K562 (cell line): Measurements from ENCODE around the gene RNF11. TPM values are rescaled to one million over a fixed set of nuclear protein-coding genes. Genes with fewer than 3 reads are reported as not detected.

Experiments used
- ATAC-seq: fragments of 200-7000 bp; cut with Tn5 transposase; 3 replicates; pipeline ENCODE4 v1.9.1; 2020; ENCODE audit warnings: moderate library complexity
- BruUV-seq: library from RNA; stranded (reverse); fragments of 400-500 nt; replicated peaks from 2 replicates; lab custom pipeline; 2021; lab: Mats Ljungman, UMichigan
- CTCF ChIA-PET: fragments of 300-600 bp; formaldehyde crosslinking; extraction: SDS; loops from one replicate; lab custom pipeline; 2021; ENCODE audit warnings: low intra/inter-chr PET ratio; lab: Yijun Ruan, JAX
- POLR2A ChIA-PET: fragments of 300-600, 350-650 bp; sonication (Branson Sonifier 250); formaldehyde crosslinking; extraction: SDS; loops from one replicate; lab custom pipeline; 2021; ENCODE audit warnings: antibody characterized with exemption, inconsistent platforms; lab: Yijun Ruan, JAX
- DNase-seq, 4 experiments: peaks; one replicate each; pipeline versions ENCODE4 v3.0.0 to v3.0.0-alpha.2; 2011 to 2018; ENCODE audit warnings: low spot score in 3 of 4, mixed read lengths in 3 of 4; ENCODE audit errors: extremely low read depth in 1 of 4
- FAIRE-seq: peaks from 2 replicates; lab custom pipeline; 2011; peaks lifted over from hg19 to GRCh38; lab: Jason Lieb, UNC
- H2AFZ ChIP-seq: 2 replicates; pipeline ENCODE4 v1.6.0; 2011; ENCODE audit warnings: low read depth, low read length, control low read depth, inconsistent platforms
- H3K27ac ChIP-seq: fragments of 200-600 bp; 3 replicates; pipeline ENCODE4 v1.8.0; 2011; ENCODE audit warnings: low read depth, mild to moderate bottlenecking, control low read depth, inconsistent platforms, low read length, moderate library complexity, mixed read lengths; ENCODE audit errors: extremely low read depth
- H3K27me3 ChIP-seq, 2 experiments: fragments of 300-600 bp in 1 of 2; 2 replicates in 1 of 2; 3 replicates in 1 of 2; pipeline versions ENCODE4 v1.6.0 to v1.8.0; 2011; ENCODE audit warnings: inconsistent platforms in 2 of 2, low read length in 2 of 2, mild to moderate bottlenecking in 1 of 2, mixed read lengths in 1 of 2, moderate library complexity in 1 of 2; ENCODE audit not compliant: control insufficient read depth in 2 of 2, insufficient read depth in 2 of 2
- H3K36me3 ChIP-seq: fragments of 300-600 bp; 3 replicates; pipeline ENCODE4 v1.8.0; 2011; ENCODE audit warnings: mild to moderate bottlenecking, low read length, inconsistent platforms; ENCODE audit not compliant: control insufficient read depth, insufficient read depth
- H3K4me1 ChIP-seq, 2 experiments: fragments of 200-600 bp in 1 of 2; replicated peaks in 1 of 2; 2 replicates in 1 of 2; 3 replicates in 1 of 2; pipeline versions ENCODE4 v1.5.1 to v1.8.0; 2011; ENCODE audit warnings: inconsistent platforms in 2 of 2, low read length in 2 of 2, mild to moderate bottlenecking in 1 of 2, mixed read lengths in 1 of 2, moderate library complexity in 1 of 2; ENCODE audit not compliant: control insufficient read depth in 2 of 2, insufficient read depth in 2 of 2
- H3K4me2 ChIP-seq: 2 replicates; pipeline ENCODE4 v1.6.1; 2011; ENCODE audit warnings: low read length, control low read depth, inconsistent platforms, mixed read lengths; ENCODE audit not compliant: insufficient read depth
- H3K4me3 ChIP-seq: fragments of 200-600 bp; sonication (generic), shearing (Covaris generic); 2 replicates; pipeline ENCODE4 v1.5.1; 2016; ENCODE audit warnings: control low read depth, inconsistent platforms
- H3K79me2 ChIP-seq: fragments of 200-600 bp; 3 replicates; pipeline ENCODE4 v1.8.0; 2011; ENCODE audit warnings: low read length, inconsistent platforms; ENCODE audit not compliant: control insufficient read depth, insufficient read depth
- H3K9ac ChIP-seq, 2 experiments: 2 replicates each; pipeline versions ENCODE4 v1.6.0 to v1.6.1; 2011; ENCODE audit warnings: low read depth in 2 of 2, low read length in 2 of 2, control low read depth in 1 of 2, inconsistent platforms in 1 of 2, mild to moderate bottlenecking in 1 of 2, mixed read lengths in 1 of 2; ENCODE audit not compliant: insufficient read depth in 1 of 2
- H3K9me1 ChIP-seq: one replicate; pipeline ENCODE4 v1.6.0; 2011; ENCODE audit warnings: inconsistent platforms, mild to moderate bottlenecking, low read length, moderate library complexity; ENCODE audit not compliant: control insufficient read depth, insufficient read depth
- H3K9me3 ChIP-seq: replicated peaks from 2 replicates; pipeline ENCODE4 v1.5.1; 2011; ENCODE audit warnings: low read depth, low read length, inconsistent platforms; ENCODE audit not compliant: control insufficient read depth, insufficient read depth
- H4K20me1 ChIP-seq: replicated peaks from 2 replicates; pipeline ENCODE4 v1.6.1; 2011; ENCODE audit warnings: low read length, inconsistent platforms, mixed read lengths; ENCODE audit not compliant: control insufficient read depth, insufficient read depth
- CBFA2T3 ChIP-seq: fragments of 450-650 bp; IDR thresholded peaks from 2 replicates; pipeline ENCODE4 v1.6.1; 2017
- CTBP1 ChIP-seq: fragments of 450-650 bp; IDR thresholded peaks from 2 replicates; pipeline ENCODE4 v1.6.1; 2016; ENCODE audit warnings: borderline replicate concordance
- ETS1 ChIP-seq: conservative IDR thresholded peaks from 2 replicates; pipeline ENCODE4 v1.6.1; 2011; ENCODE audit warnings: low read depth, mild to moderate bottlenecking, low read length; ENCODE audit not compliant: control insufficient read depth
- ETV6 ChIP-seq, 3 experiments: fragments of 150-350 bp in 1 of 3; sonication (generic) in 1 of 3; formaldehyde crosslinking in 1 of 3; IDR thresholded peaks; 2 replicates each; pipeline versions ENCODE4 v1.6.1 to v1.8.0; 2014 to 2022; ENCODE audit warnings: borderline replicate concordance in 2 of 3, low read depth in 2 of 3, antibody characterized with exemption in 1 of 3, low read length in 1 of 3, mild to moderate bottlenecking in 1 of 3, missing genetic modification reagents in 1 of 3
- FOXJ3 ChIP-seq: sonication (generic); formaldehyde crosslinking; IDR thresholded peaks from 2 replicates; pipeline ENCODE4 v1.4.0; 2020; ENCODE audit warnings: mild to moderate bottlenecking, missing genetic modification reagents
- HSF4 ChIP-seq: fragments of 250-450 bp; sonication (Bioruptor Pico); IDR thresholded peaks from 2 replicates; pipeline ENCODE4 v2.1.2; 2022; ENCODE audit warnings: mild to moderate bottlenecking, moderate library complexity, borderline replicate concordance
- KAT7 ChIP-seq: sonication (generic); formaldehyde crosslinking; IDR thresholded peaks from 2 replicates; pipeline ENCODE4 v1.8.0; 2022; ENCODE audit warnings: missing genetic modification reagents, mild to moderate bottlenecking, borderline replicate concordance
- MNT ChIP-seq, 2 experiments: fragments of 450-650 bp; conservative IDR thresholded peaks; 2 replicates each; pipeline ENCODE4 v1.6.1; 2017; ENCODE audit warnings: mild to moderate bottlenecking in 2 of 2, moderate library complexity in 2 of 2
- NFE2 ChIP-seq: IDR thresholded peaks from 2 replicates; pipeline ENCODE4 v1.6.1; 2014; ENCODE audit warnings: antibody characterized with exemption, low read depth
- NFIC ChIP-seq: fragments of 450-650 bp; IDR thresholded peaks from 2 replicates; pipeline ENCODE4 v1.6.1; 2017; ENCODE audit warnings: mild to moderate bottlenecking, inconsistent platforms
- NFYB ChIP-seq: IDR thresholded peaks from 2 replicates; pipeline ENCODE4 v1.6.1; 2011; ENCODE audit warnings: mild to moderate bottlenecking, moderate library complexity; ENCODE audit not compliant: insufficient read length; ENCODE audit errors: extremely low read depth
- SPI1 ChIP-seq: IDR thresholded peaks from 2 replicates; pipeline ENCODE4 v1.6.1; 2011; ENCODE audit warnings: low read depth, low read length, control low read depth, borderline replicate concordance
- VEZF1 ChIP-seq: fragments of 200-800 bp; sonication (Bioruptor generic); IDR thresholded peaks from 2 replicates; pipeline ENCODE4 v1.6.1; 2017; ENCODE audit warnings: missing genetic modification characterization, missing compliant biosample characterization
- ZBTB8A ChIP-seq: fragments of 450-650 bp; IDR thresholded peaks from 2 replicates; pipeline ENCODE4 v1.6.1; 2018; ENCODE audit warnings: mild to moderate bottlenecking, moderate library complexity; ENCODE audit not compliant: partially characterized antibody
- ZNF41 ChIP-seq: fragments of 250-450 bp; sonication (Bioruptor Pico); conservative IDR thresholded peaks from 2 replicates; pipeline ENCODE4 v1.4.0; 2020; ENCODE audit warnings: mild to moderate bottlenecking
- WGBS: fragments of 100-300 bp; shearing (Covaris generic); methylation state at CpG from one replicate; pipeline ENCODE4 v1.1.6; 2016; ENCODE audit warnings: low coverage, mixed read lengths; ENCODE audit not compliant: insufficient coverage; ENCODE audit errors: missing lambda C conversion rate; 5-methylcytosine and 5-hydroxymethylcytosine counted together
- in situ Hi-C: fragments of 300-500 bp; cut with MboI; formaldehyde crosslinking; loops from 4 replicates; pipeline ENCODE4 v1.15.0; 2018; ENCODE audit warnings: inconsistent platforms, mixed read lengths
- intact Hi-C: fragments of 100-400 bp; cut with micrococcal nuclease; formaldehyde crosslinking; loops from 2 replicates; pipeline ENCODE4 v1.14.2; 2022
- polyA plus RNA-seq, 8 experiments: library from polyadenylated mRNA; depleted of rRNA in 4 of 8; stranded (reverse) in 5 of 8; unstranded in 3 of 8; fragments of >200 nt; fragmentation: Nextera tagmentation in 2 of 8; fragmentation: Illumina TruSeq in 1 of 8; extraction: Ambion mirVana in 2 of 8; extraction: Trizol in 1 of 8; gene quantifications; 2 replicates each; pipeline versions ENCODE4 v1.2.1 to v1.2.3, GENCODE V29; 2011 to 2014; ENCODE audit warnings: inconsistent platforms in 1 of 8, missing spikeins in 1 of 8
- total RNA-seq, 7 experiments: library from RNA; depleted of rRNA in 6 of 7; stranded (reverse); fragments of >200 nt in 6 of 7; fragmentation: Illumina TruSeq in 2 of 7; extraction: Trizol in 2 of 7; gene quantifications; 2 replicates each; pipeline versions ENCODE4 v1.2.1 to v1.2.3, GENCODE V29; 2011 to 2021; ENCODE audit warnings: low replicate concordance in 1 of 7

The RNF11 gene
- total and polyA plus RNA-seq, 9 of the 15 experiments (the other 6 are each of a cell fraction or from before 2014, with no cell fraction given), result 5.7 to 34.3 (median 23.1) TPM

GRCh38 chr1:51303751-51304251, 67.7 kb downstream of the RNF11 start:
- H3K36me3 ChIP-seq, result no peaks in the 10 kb centered on the region
- peaks cover 14 to 51% of the 10 kb centered on the region in 2 experiments; a peak in 4 of 5 replicates for H3K4me1 ChIP-seq
- peak overlapping the region; percentile 16; the same call in 1 of the 3 replicates for H3K27ac ChIP-seq
- H3K4me3 ChIP-seq, result no peak overlapping the region
- H3K79me2 ChIP-seq, result no peaks in the 10 kb centered on the region
- in situ Hi-C loops, result no loop called here
- ChIA-PET POLR2A (interaction anchor here (0.7 to 1.0 kb wide), 2 partner anchors 16 to 28 kb away, joined by 3 read pairs; no protein-coding TSS in a partner anchor), CTCF (no interaction called here)
- intact Hi-C loops, result no loop called here
- ATAC-seq (peak; percentile 43; the same call in 2 of the 3 replicates), FAIRE-seq (no peak), DNase-seq (peak in 1 of 4 experiments; percentile 42)
- 31% methylated on average over 8 of the region's 8 CpGs for whole genome bisulfite sequencing
- BruUV-seq, result no TSS peak
- H3K9ac ChIP-seq, result peak overlapping the region; percentile 4 to 80; a peak in 2 of 4 replicates
- H3K9me1 ChIP-seq, result no peaks in the 10 kb centered on the region
- no peaks in the 10 kb centered on the region for H4K20me1 ChIP-seq
- no peaks in the 10 kb centered on the region for H3K27me3 ChIP-seq
- H2AFZ ChIP-seq, result peak overlapping the region; percentile 64
- peak overlapping the region; percentile 48; the same call in 1 of the 2 replicates for H3K4me2 ChIP-seq
- H3K9me3 ChIP-seq, result no peaks in the 10 kb centered on the region; the same call in 1 of the 2 replicates
- TF ChIP-seq CBFA2T3, result no peak
- TF ChIP-seq NFYB, result no peak
- no peak for TF ChIP-seq ETS1
- no peak for TF ChIP-seq HSF4 (CRISPR knock-in tag)
- TF ChIP-seq ZBTB8A, result no peak
- TF ChIP-seq NFIC, result no peak
- TF ChIP-seq SPI1, result peak; percentile 97
- TF ChIP-seq NFE2, result peak; percentile 27; the same call in 1 of the 2 replicates
- TF ChIP-seq CTBP1, result peak; percentile 23; the same call in 1 of the 2 replicates
- no peak for TF ChIP-seq VEZF1 (CRISPR knock-in tag)
- no peak for TF ChIP-seq ETV6 (IDR thresholded peaks at IDR 0.05; ENCODE audit: borderline replicate concordance in 1 of 2, low read depth in 2 of 2, low read length in 1 of 2)
- TF ChIP-seq ETV6 (CRISPR knock-in tag; IDR thresholded peaks at IDR 0.05; ENCODE audit: borderline replicate concordance), result no peak
- TF ChIP-seq KAT7 (CRISPR knock-in tag), result no peak
- TF ChIP-seq ZNF41 (CRISPR knock-in tag), result no peak
- TF ChIP-seq FOXJ3 (CRISPR knock-in tag), result no peak
- peak in 1 of 2 experiments; percentile 15; a peak in 1 of 4 replicates for TF ChIP-seq MNT (conservative IDR thresholded peaks at IDR 0.05)
